Measurements from ENCODE around the gene GPR150.
A peak's percentile ranks its signal among the peaks of the same experiment; 100 is the strongest.
"Not testable (repeated sequence)": the region's sequence is repeated elsewhere in the genome, so short reads cannot be mapped to it uniquely, and the experiment has no call there.

Gene GPR150

DNA sequence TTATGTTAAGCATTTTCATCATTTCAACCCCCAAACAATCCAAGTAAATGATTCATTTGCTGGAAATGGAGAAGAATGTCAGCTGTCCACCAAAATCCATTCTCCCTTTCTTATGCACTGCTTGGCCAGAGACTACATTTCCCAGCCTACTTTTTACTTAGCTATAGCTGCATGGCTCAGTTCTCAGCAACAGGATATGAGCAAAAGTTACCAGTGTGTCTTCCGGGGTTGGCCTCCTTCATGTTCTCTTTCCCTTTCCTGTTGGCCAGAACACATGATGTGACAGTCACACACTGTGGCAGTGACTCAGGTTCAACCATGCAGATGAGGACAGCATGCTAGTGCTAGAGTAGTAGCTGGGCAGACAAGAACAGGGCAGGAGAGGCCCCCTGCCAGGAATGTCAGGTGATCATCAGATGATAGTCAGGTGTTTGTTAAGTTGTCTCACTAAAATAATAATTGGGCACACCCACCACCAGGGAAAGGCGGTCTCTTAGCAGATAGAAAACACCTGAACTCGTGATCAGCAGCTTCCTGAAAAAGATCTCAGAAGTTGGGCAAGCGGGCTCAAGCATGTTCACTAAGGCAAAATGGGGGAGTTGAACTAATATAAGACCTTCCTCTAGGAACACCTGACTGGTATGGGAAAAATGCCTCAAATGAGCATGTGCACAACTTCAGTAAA lies 12.2 kb downstream of the GPR150 start:
- DNase-seq (ENCODE audit: low spot score), result peak; percentile 40
- TF ChIP-seq, protein P1, sequence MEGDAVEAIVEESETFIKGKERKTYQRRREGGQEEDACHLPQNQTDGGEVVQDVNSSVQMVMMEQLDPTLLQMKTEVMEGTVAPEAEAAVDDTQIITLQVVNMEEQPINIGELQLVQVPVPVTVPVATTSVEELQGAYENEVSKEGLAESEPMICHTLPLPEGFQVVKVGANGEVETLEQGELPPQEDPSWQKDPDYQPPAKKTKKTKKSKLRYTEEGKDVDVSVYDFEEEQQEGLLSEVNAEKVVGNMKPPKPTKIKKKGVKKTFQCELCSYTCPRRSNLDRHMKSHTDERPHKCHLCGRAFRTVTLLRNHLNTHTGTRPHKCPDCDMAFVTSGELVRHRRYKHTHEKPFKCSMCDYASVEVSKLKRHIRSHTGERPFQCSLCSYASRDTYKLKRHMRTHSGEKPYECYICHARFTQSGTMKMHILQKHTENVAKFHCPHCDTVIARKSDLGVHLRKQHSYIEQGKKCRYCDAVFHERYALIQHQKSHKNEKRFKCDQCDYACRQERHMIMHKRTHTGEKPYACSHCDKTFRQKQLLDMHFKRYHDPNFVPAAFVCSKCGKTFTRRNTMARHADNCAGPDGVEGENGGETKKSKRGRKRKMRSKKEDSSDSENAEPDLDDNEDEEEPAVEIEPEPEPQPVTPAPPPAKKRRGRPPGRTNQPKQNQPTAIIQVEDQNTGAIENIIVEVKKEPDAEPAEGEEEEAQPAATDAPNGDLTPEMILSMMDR (IDR thresholded peaks at IDR 0.05; ENCODE audit: extremely low read depth, missing control alignments), result no peak

DNA sequence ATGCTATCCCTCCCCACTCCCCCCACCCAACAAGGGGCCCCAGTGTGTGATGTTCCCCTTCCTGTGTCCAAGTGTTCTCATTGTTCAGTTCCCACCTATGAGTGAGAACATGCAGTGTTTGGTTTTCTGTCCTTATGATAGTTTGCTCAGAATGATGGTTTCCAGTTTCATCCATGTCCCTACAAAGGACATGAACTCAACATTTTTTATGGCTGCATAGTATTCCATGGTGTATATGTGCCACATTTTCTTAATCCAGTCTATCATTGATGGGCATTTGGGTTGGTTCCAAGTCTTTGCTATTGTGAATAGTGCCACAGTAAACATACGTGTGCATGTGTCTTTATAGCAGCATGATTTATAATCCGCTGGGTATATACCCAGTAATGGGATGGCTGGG lies 13.1 kb downstream of the GPR150 start:
- not testable (repeated sequence) for DNase-seq (ENCODE audit: low spot score)

DNA sequence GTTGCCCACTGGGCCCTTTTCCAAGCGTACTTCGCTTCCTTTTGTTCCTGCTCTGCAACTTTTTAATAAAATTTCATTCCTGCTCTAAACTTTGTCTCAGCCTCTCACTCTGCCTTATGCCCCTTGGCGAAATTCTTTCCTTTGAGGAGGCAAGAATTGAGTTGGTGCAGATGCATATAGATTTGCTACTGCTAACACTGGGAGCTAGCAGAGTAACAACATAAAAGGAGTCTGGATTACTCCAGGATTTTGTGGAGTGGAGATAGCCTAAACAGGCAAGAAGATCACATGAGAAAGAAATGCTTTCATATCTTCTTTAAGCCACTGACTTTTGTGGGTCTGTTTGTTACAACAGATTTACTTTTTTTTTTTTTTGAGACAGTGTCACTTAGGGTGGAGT lies 13.8 kb downstream of the GPR150 start:
- no peak for DNase-seq (ENCODE audit: low spot score)

DNA sequence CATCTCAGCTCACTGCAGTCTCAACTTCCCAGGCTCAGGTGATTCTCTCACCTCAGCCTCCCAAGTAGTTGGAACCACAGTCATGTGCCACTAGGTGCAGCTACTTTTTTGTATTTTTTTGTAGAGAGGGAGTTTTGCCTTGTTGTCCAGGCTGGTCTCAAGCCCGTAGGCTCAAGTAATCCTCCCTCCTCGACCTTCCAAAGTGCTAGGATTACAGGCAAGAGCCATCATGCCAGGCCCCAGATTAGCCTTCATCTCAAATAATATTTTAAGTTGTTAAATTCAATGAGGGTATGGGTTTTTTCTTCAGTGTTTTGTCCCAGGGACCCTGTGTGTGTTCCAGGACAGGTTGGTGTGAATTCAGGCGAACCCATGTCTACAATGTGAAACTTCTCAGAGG lies 14.2 kb downstream of the GPR150 start:
- TF ChIP-seq, protein P1 (IDR thresholded peaks at IDR 0.05; ENCODE audit: extremely low read depth, missing control alignments), result no peak

More for the DNA sequence above, 13.8 kb downstream of the GPR150 start:
- TF ChIP-seq, protein P1 (IDR thresholded peaks at IDR 0.05; ENCODE audit: extremely low read depth, missing control alignments), result no peak

DNA sequence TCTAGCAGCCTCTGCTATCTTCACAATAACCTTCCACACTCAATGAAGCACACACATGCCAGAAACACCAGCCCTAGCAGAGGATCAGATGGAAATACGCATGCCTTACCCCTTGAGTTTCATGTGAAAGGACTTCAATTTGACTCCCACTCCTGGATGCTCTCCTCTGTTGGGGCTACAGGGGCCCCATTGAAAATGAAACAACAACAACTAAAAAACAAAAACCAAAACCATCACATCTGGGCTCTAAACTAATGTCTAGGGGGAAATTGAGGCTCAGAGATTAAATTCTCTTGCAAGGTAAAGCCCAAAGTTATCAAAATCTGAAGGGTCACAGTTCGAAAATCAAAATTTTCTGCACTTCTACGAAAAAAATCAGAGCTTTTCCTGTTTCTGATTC lies 18.7 kb downstream of the GPR150 start:
- DNase-seq (ENCODE audit: low spot score), result no peak
- TF ChIP-seq, protein P1 (IDR thresholded peaks at IDR 0.05; ENCODE audit: extremely low read depth, missing control alignments), result no peak

More for the DNA sequence above, 14.2 kb downstream of the GPR150 start:
- DNase-seq (ENCODE audit: low spot score), result no peak

DNA sequence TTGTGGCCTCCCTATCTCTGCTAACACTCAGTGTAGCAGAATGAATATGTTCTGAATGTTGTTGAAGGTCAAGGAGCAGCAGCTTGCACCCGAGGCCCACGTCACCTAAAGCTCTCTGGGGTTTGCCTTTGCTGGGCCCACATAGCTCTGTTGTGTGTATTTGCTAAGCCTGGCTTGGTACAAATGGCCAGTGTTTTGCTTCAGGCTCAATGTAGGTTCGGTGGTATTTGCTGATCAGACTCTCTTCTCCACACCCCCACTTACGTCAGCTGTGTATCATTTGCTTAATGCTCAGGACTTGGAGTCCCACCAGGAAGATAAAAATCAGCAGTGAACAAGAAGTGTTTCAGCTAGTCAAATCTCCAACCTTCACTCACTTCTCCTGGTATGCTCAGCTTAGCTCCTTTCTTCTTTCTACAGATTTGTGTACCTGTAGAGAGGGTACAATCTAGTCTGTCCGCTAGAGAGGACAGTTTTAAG lies 21.9 kb downstream of the GPR150 start:
- no peak for DNase-seq (ENCODE audit: low spot score)
- TF ChIP-seq, protein P1 (IDR thresholded peaks at IDR 0.05; ENCODE audit: extremely low read depth, missing control alignments), result no peak

DNA sequence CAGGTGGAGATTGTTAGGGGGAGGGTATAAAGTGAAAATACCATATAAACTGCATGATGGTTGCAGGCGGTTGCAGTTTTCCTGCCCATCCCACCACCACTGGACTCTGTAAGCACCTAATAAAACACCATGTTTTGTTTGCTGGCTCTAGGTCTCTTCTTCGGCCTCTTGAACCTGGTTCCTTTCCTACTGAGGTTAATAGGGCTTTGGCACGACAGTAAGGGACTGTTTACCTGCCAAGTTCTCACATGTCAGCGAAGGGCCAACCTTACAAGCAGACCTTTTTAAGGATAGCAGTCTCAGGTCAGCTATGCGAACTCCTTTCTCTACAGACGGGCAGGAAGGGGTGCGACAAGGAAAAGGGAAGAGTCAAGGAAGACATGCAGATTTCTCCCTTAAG lies 23.3 kb downstream of the GPR150 start:
- no peak for DNase-seq (ENCODE audit: low spot score)
- TF ChIP-seq, protein P1 (IDR thresholded peaks at IDR 0.05; ENCODE audit: extremely low read depth, missing control alignments), result no peak
